Mesenteric fat pad (tissue), 1 donor: ENCODE measurements around the gene FRMPD4. TPM values are rescaled to one million over a fixed set of nuclear protein-coding genes. Genes with fewer than 3 reads are reported as not detected.
"Not testable (repeated sequence)": the region's sequence is repeated elsewhere in the genome, so short reads cannot be mapped to it uniquely, and the experiment has no call there.

Experiments
- DNase-seq: peaks from one replicate; pipeline ENCODE4 v3.0.0-alpha.2; 2020; ENCODE audit warnings: low spot score
- long read RNA-seq: library from polyadenylated mRNA; unstranded; transcript quantifications from one replicate; pipeline ENCODE4 v2.0.0, GENCODE V29; 2020
- total RNA-seq: library from RNA; stranded (reverse); fragmentation: NEBNext Ultra II Directional; extraction: Animal tissue kit (Norgen Biotek cat#: 25700); gene quantifications from one replicate; pipeline ENCODE4 v1.2.1, GENCODE V29; 2021
- donor health status: DM: yes; HTN: yes; CAD: no.

Gene FRMPD4
- total RNA-seq: not detected
- long read RNA-seq: 0 reads

DNA sequence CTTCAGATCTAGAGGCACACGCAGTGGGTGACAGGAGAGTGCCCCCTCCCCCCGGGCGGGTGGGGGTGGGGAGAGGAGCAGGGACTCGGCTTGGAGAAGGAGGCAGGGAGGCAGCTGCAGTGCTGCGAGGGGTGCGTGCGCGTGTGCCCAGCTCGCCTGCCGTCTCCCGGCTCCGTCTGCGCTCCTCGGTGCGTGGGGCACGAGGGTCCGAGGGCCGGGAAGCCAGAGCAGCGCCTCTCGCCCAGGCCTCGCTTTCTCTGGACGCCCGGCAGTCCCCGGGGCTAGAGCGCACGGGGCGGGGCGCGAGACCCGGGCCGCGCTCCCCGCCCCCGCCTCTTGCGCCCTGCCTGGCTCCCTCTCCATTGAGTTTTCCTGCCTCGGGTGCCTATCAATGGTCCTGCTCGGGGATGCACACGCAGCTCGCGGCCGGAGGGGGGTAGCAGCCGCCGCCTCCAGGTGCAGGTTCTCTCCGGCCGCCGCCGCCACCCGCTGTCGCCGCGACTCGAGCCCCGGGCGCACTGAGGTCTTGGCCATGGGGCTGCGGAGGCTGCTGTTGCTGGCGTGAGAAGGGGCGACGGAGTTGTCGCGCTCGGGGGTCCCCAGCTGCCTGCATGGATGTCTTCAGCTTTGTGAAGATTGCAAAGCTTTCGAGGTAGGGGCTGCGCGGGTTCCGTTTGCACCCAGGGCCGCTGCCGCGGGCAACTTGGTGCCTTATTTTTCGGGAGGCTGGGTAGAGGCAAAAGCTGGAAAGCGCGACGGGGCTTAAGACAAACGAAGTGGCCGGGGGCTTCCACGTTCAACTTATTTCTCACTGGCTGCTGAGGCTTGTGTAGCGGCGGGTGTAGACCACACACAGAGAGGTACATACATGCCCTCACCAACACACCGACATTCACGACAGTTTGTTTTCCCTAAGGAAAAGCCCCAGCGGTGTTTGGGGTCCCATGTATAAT, at the start of gene FRMPD4:
FRMPD4 (plus strand) TSS at position 113 of the 953 bp plus-strand sequence; CDS start at position 612, 499 bp downstream.
- no peak for DNase-seq

DNA sequence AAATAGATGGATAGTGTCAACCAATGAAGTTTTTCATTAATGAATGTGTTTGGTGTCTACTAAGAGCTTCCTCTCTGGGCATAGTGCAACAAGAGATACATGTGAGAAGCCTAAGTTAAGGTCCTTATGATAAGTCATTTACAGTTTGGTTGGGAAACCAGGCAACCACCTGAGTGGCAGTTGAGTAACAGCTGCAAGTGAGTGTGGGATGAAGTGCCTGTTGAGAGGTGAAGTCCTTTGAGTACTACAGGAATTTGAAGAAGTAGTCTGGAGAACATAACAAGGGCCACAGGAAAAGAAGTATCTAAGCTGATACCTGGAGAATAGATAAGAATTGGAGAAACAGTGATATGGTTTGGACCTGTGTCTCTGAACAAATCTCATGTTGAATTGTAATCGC, 48.5 kb upstream of the FRMPD4 start:
- DNase-seq: no peak

DNA sequence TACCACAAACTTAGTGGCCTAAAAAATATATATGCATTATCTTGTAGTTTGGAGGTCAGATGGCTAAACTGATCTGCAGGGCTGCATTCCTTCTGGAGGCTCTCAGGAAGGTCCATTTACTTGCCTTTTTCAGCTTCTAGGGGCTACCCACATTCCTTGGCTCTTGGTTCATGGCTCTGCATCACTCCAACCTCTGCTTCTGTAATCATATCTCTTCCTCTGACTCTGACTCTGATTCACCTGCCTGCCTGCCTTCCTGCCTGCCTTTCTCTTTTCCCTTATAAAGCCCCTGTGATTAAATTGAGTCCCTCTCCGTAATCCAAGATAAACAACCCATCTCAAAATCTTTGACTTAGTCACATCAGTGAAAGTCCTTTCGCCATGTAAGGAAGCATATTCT, 25.0 kb upstream of the FRMPD4 start:
- no peak for DNase-seq

DNA sequence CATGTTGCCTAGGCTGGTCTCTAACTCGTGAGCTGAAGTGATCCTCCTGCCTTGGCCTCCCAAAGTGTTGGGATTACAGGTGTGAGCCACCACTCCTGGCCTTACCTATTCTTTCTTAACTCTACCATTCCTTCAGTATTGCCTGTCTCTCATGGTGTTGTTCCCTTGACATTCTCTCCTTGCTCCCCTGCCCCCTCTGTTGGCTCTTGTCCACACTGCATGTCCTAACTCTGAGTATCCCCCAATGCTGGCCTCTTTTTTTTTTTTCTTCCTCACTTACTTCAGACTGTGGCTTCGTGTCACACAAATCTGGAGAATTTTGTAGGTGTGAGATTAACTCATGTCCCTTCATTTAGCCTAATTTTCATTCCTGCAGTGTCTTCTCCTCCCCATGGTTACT, 22.9 kb upstream of the FRMPD4 start:
- DNase-seq: no peak

DNA sequence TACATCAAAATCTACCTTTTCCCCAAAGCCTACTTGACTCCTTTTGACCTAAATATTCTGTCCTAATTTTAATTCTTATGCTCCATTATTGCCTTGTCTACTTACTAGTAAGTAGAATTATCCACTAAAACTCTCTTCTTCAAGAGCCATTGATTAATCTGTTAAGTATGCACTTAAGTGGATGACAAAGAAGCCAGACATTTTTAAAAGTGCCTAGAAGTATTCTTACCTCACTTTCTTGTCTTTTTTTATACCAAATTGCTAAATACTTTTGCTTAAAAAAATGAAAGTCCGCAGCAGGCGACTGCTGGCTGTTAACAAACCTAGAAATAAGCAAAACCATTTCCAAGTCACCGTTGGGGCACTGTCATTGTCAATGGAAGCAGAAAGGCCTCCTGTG, 20.1 kb upstream of the FRMPD4 start:
- DNase-seq: no peak

GRCh38 chrX:12128017-12128416, 10.3 kb upstream of the FRMPD4 start:
- no peak for DNase-seq

DNA sequence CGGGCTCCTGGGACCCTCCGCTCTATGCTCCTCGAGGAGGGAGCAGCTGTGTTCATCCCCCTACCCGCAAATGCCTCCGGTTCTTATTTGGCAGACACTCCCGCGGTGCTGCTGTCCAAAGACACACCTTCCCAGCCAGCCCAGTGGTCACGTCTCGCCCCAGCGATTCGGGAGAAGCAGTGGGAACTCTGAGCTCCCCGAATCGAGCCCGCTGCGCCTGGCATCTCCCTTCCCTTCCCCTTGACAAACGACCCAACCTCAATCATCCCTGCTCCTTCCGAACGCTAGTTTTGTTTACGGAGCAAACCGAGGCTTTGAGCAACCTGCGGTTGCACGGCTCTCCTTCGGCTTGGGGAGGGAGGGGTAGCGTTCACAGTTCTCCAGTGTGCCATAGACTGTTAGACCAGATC, 317 bp upstream of the FRMPD4 start:
- no peak for DNase-seq

DNA sequence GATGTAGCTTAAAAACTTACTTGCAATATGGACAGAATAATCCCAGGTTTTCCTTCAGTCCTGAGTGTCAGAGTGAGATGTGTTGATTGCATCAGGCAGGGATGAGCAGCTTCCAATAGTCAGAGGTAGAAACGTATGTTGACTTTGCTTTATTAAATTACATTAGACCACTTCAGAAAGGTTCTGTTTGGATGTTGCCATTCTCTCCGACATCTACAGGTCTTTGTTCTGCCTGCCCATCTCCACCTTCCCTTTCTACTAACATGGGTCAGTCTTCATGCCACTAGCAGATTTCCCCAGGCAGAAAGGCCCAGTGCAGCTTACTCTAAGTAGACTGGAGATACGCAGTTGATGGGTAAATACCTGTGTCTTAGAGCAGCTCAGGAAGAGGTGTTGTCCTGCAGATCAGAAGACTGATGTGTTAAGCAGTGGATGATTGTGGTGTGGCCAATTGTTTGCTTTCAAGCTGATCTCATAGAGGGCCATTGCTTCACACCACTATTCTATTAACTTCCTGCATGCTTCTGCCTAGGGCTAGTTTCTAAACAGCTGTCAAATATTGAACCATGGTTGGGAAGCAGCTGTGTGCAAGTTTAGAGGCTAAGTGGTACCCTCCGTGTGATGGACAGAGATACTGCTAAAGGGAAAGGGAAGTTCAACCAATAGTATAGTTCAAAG, 1.8 kb downstream of the FRMPD4 start:
- no peak for DNase-seq

GRCh38 chrX:12141511-12141910, 3.2 kb downstream of the FRMPD4 start:
- DNase-seq: no peak

- no peak for DNase-seq
These were observed 4.4 kb downstream of the FRMPD4 start for GRCh38 chrX:12142661-12143060.

GRCh38 chrX:12145402-12145801, 7.1 kb downstream of the FRMPD4 start:
- DNase-seq: no peak

GRCh38 chrX:12149670-12150407, 11.6 kb downstream of the FRMPD4 start:
- DNase-seq: no peak

DNA sequence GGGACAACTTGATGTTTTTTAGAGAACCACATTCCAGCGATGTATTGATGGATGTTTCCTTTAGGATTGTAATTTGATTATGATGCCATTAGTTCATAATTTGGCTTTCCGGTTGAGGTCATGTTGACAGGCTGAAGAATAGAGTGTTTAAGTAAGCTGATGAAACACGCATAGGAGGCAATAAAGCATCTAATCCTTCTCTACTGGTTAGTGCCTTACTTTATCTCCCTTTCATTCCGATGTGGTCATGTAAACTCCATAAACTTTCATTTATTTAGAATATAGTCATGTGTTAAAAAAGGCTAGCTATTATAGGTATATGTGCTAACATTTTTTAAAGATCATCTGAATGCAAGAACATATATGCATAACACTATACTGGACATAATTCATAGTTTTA, 15.0 kb downstream of the FRMPD4 start:
- DNase-seq: no peak

GRCh38 chrX:12153741-12154140, 15.5 kb downstream of the FRMPD4 start:
- DNase-seq: no peak

- DNase-seq: no peak
These were observed 21.5 kb downstream of the FRMPD4 start for GRCh38 chrX:12159799-12160198.

- DNase-seq: no peak
These were observed 24.1 kb downstream of the FRMPD4 start for GRCh38 chrX:12162420-12162819.

DNA sequence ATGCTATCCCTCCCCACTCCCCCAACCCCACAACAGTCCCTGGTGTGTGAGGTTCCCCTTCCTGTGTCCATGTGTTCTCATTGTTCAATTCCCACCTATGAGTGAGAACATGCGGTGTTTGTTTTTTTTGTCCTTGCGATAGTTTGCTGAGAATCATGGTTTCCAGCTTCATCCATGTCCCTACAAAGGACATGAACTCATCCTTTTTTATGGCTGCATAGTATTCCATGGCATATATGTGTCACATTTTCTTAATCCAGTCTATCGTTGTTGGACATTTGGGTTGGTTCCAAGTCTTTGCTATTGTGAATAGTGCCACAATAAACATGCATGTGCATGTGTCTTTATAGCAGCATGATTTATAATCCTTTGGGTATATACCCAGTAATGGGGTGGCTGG, 25.9 kb downstream of the FRMPD4 start:
- DNase-seq: not testable (repeated sequence)

DNA sequence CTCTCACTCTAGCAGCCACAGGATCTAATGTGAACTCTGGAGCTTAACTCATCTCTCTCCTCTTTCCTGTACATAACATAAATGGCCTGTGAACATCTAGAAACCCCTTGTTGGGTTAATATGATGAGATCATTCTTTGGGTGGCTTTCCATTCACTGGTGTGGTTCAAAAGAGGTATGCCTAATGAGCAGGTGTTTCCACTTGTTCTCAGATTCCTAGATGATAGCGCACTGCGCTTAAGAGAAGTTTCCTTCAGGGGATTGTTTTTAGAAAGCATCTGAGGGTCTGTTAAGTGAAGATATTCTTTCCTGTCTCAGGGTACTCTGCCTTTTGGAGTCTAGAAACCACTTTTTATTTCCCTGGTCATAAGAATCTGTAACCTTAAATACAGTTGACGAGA, 32.5 kb downstream of the FRMPD4 start:
- no peak for DNase-seq

DNA sequence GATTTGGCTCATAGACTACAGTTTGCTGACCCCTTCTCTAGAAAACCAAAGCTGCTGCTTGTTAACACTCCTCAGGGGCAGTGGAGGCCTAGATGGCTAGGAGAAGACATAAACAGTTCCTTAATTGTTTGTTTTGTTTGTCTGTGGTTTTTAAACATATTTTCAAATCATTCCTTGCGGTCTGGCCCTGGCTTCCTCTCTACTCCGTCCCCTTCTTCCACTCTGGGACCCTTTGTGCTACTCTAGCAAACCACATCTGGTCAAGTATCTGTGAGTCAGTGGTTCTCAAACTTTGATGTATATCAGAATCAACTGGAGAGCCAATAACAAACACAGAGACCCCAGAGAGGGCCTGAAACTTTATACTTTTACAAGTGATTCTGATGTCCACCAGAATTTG, 36.1 kb downstream of the FRMPD4 start:
- DNase-seq: no peak

DNA sequence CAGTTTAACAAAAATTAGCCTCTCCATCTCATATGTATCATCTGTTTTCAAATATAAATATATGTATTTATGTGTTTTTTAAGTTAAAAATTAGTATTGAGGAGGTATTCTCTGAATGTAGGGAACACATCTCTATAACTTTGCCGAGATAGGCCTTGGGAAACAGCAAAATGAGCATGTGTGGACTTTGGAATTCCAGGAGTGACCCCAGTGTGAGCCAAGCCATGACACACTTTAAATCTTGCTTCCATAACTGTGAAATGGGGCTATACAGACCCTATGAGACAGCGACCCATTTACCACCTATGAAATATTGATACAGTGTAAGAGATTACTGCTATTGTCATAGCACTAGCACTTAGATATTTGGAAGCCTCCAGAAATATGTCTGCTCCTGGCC, 58.8 kb downstream of the FRMPD4 start:
- no peak for DNase-seq

- no peak for DNase-seq
These were observed 68.1 kb downstream of the FRMPD4 start for GRCh38 chrX:12206413-12206812.
